Kidney (tissue), 14 donors: ENCODE data around the gene MRPS30. TPM values are rescaled to one million over a fixed set of nuclear protein-coding genes. Genes with fewer than 3 reads are reported as not detected.

Experiments
- DNase-seq, 5 donors: peaks; one replicate each; pipeline ENCODE4 v3.0.0-alpha.2; 2013 to 2020
- FAIRE-seq: peaks from 2 replicates; lab custom pipeline; 2012; peaks lifted over from hg19 to GRCh38; lab: Jason Lieb, UNC
- H3K27ac ChIP-seq, 2 donors: one replicate each; pipeline ENCODE4 v1.7.0; 2013; ENCODE audit warnings: low read depth in 2 of 2, low read length in 2 of 2, inconsistent platforms in 1 of 2
- H3K27me3 ChIP-seq: one replicate; pipeline ENCODE4 v1.7.1; 2013; ENCODE audit warnings: low read length, inconsistent platforms; ENCODE audit not compliant: control insufficient read depth, insufficient read depth
- H3K36me3 ChIP-seq, 3 donors: one replicate each; pipeline versions ENCODE4 v1.7.0 to v1.7.1; 2013; ENCODE audit warnings: low read length in 3 of 3, control low read depth in 1 of 3, inconsistent platforms in 1 of 3; ENCODE audit not compliant: insufficient read depth in 3 of 3, control insufficient read depth in 2 of 3
- H3K4me1 ChIP-seq, 3 donors: one replicate each; pipeline versions ENCODE4 v1.7.0 to v1.7.1; 2013; ENCODE audit warnings: low read length in 3 of 3, inconsistent platforms in 1 of 3, low read depth in 1 of 3; ENCODE audit not compliant: control insufficient read depth in 2 of 3, insufficient read depth in 2 of 3
- H3K4me3 ChIP-seq, 3 donors: one replicate each; pipeline versions ENCODE4 v1.7.0 to v1.8.1; 2013; ENCODE audit warnings: low read length in 3 of 3, control low read depth in 1 of 3, inconsistent platforms in 1 of 3
- H3K9ac ChIP-seq, 3 donors: one replicate each; pipeline versions ENCODE4 v1.7.0 to v1.7.1; 2013; ENCODE audit warnings: low read length in 3 of 3, control low read depth in 1 of 3, inconsistent platforms in 1 of 3
- H3K9me3 ChIP-seq, 3 donors: one replicate each; pipeline versions ENCODE4 v1.7.0 to v1.7.1; 2013; ENCODE audit warnings: low read length in 3 of 3, control low read depth in 1 of 3, inconsistent platforms in 1 of 3; ENCODE audit not compliant: control insufficient read depth in 2 of 3, insufficient read depth in 1 of 3
- CTCF ChIP-seq: IDR thresholded peaks from 3 replicates; pipeline ENCODE4 v1.5.1; 2012; ENCODE audit warnings: mild to moderate bottlenecking, moderate library complexity, borderline replicate concordance; ENCODE audit not compliant: insufficient read depth; ENCODE audit errors: extremely low read depth
- intact Hi-C: fragments of 100-400 bp; cut with DNase I; formaldehyde crosslinking; loops from one replicate; pipeline ENCODE4 v1.11.1; 2022
- polyA plus RNA-seq: library from polyadenylated mRNA; stranded (reverse); fragments of 350-450 nt; fragmentation: Illumina TruSeq; extraction: RNeasy Lipid Tissue Mini Kit (QIAGEN cat#74804); gene quantifications from one replicate; pipeline ENCODE4 v1.2.3, GENCODE V29; 2014; ENCODE audit warnings: low read depth, low replicate concordance; ENCODE audit not compliant: insufficient read depth
- total RNA-seq: library from RNA; stranded (reverse); fragmentation: NEBNext Ultra II Directional; extraction: Animal tissue kit (Norgen Biotek cat#: 25700); gene quantifications from one replicate; pipeline ENCODE4 v1.2.1, GENCODE V29; 2021
- donor health status: control.
- donor health status: control.
- donor health status: control.
- donor health status: control.
- donor health status: control.
- donor health status: DM: yes; HTN: yes; CAD: no.
- donor health status: Normal renal cell carcinoma (clear cell type).

MRPS30 gene
- total and polyA plus RNA-seq, 2 donors from 2014 or later = 37.3 to 48.0 TPM

- FAIRE-seq = no peak
- Histone ChIP-seq H3K4me1 (no peaks in the 10 kb centered on the region), H3K4me3 (no peak overlapping the region), H3K27ac (no peak overlapping the region), H3K27me3 (no peaks in the 10 kb centered on the region), H3K9me3 (no peaks in the 10 kb centered on the region), H3K36me3 (no peaks in the 10 kb centered on the region), H3K9ac (no peak overlapping the region)
- intact Hi-C loops = no loop called here
- no peak for DNase-seq
- TF ChIP-seq CTCF = no peak
Measured at GRCh38 chr5:44827681-44828080, 18.9 kb downstream of the MRPS30 start.

- no peak for TF ChIP-seq CTCF
- DNase-seq = no peak
- Histone ChIP-seq H3K36me3 (no peaks in the 10 kb centered on the region), H3K27me3 (no peaks in the 10 kb centered on the region), H3K9me3 (no peaks in the 10 kb centered on the region), H3K4me1 (no peaks in the 10 kb centered on the region), H3K4me3 (no peak overlapping the region), H3K27ac (no peak overlapping the region), H3K9ac (no peak overlapping the region)
- no peak for FAIRE-seq
- intact Hi-C loops = no loop called here
Measured at GRCh38 chr5:44828719-44829118, 20.0 kb downstream of the MRPS30 start.

- intact Hi-C loops = no loop called here
- TF ChIP-seq CTCF = no peak
- Histone ChIP-seq H3K36me3 (no peaks in the 10 kb centered on the region), H3K9ac (no peak overlapping the region), H3K9me3 (no peaks in the 10 kb centered on the region), H3K4me1 (no peaks in the 10 kb centered on the region), H3K27me3 (no peaks in the 10 kb centered on the region), H3K27ac (no peak overlapping the region), H3K4me3 (no peak overlapping the region)
- no peak for FAIRE-seq
- no peak for DNase-seq
Measured at GRCh38 chr5:44830951-44831350, 22.2 kb downstream of the MRPS30 start.

GRCh38 chr5:44833249-44833648, 24.5 kb downstream of the MRPS30 start:
- Histone ChIP-seq H3K36me3 (no peaks in the 10 kb centered on the region), H3K27me3 (no peaks in the 10 kb centered on the region), H3K4me1 (no peaks in the 10 kb centered on the region), H3K4me3 (no peak overlapping the region), H3K27ac (no peak overlapping the region), H3K9me3 (no peaks in the 10 kb centered on the region), H3K9ac (no peak overlapping the region)
- no peak for FAIRE-seq
- DNase-seq = no peak
- no peak for TF ChIP-seq CTCF
- intact Hi-C loops = no loop called here
